HFF-Myc (cell line): Measurements from ENCODE around the gene IGSF5.
"Not testable (repeated sequence)": the region's sequence is repeated elsewhere in the genome, so short reads cannot be mapped to it uniquely, and the experiment has no call there.

Source experiments
- DNase-seq: peaks from one replicate; pipeline ENCODE4 v3.0.0-alpha.2; 2011; ENCODE audit warnings: low read depth; ENCODE audit errors: extremely low read depth
- H3K4me3 ChIP-seq: replicated peaks from 2 replicates; pipeline ENCODE4 v1.5.1; 2011; ENCODE audit warnings: low read depth, mild to moderate bottlenecking, control low read depth, low read length
- CTCF ChIP-seq: IDR thresholded peaks from 2 replicates; pipeline ENCODE4 v1.5.1; 2012; ENCODE audit warnings: mild to moderate bottlenecking, low read depth, low read length, control low read depth; ENCODE audit errors: missing control alignments

IGSF5 gene

GRCh38 chr21:39744883-39745282 is at the start of gene IGSF5:
TSS of gene IGSF5 (plus strand) at chr21:39745183. CDS start at chr21:39745510, 327 bp downstream.
- DNase-seq, H3K4me3 ChIP-seq: not testable (repeated sequence)

- no peak for TF ChIP-seq CTCF
- DNase-seq: no peak
- no peak overlapping the region for H3K4me3 ChIP-seq
These were observed 48.8 kb upstream of the IGSF5 start for GRCh38 chr21:39696196-39696595.

GRCh38 chr21:39696618-39697017 is 48.4 kb upstream of the IGSF5 start:
- no peak for TF ChIP-seq CTCF
- no peak for DNase-seq

GRCh38 chr21:39700318-39700717 is 44.7 kb upstream of the IGSF5 start:
- no peak for TF ChIP-seq CTCF
- H3K4me3 ChIP-seq: no peak overlapping the region
- DNase-seq: no peak

More at GRCh38 chr21:39696618-39697017, 48.4 kb upstream of the IGSF5 start:
- no peak overlapping the region for H3K4me3 ChIP-seq

GRCh38 chr21:39703578-39703977 is 41.4 kb upstream of the IGSF5 start:
- no peak for DNase-seq
- H3K4me3 ChIP-seq: no peak overlapping the region
- TF ChIP-seq CTCF: no peak

GRCh38 chr21:39705849-39706248 is 39.1 kb upstream of the IGSF5 start:
- H3K4me3 ChIP-seq: no peak overlapping the region
- no peak for TF ChIP-seq CTCF
- DNase-seq: no peak

GRCh38 chr21:39707316-39707715 is 37.7 kb upstream of the IGSF5 start:
- TF ChIP-seq CTCF: no peak
- no peak for DNase-seq
- no peak overlapping the region for H3K4me3 ChIP-seq
